ENCODE data around the gene SNN. TPM values are rescaled to one million over a fixed set of nuclear protein-coding genes. Genes with fewer than 3 reads are reported as not detected.

The SNN gene
- total RNA-seq, 3 donors from 2014 or later, result 2.3 to 22.1 (median 4.2) TPM

GRCh38 chr16:11719171-11719570 is 50.9 kb downstream of the SNN start:
- no peak overlapping the region for H3K4me3 ChIP-seq
- no peak for TF ChIP-seq CTCF (IDR thresholded peaks at IDR 0.05)
- intact Hi-C loops (cut with DNase I, micrococcal nuclease), result no loop called here
- no peaks in the 10 kb centered on the region for H3K36me3 ChIP-seq (ENCODE audit: low read depth)
- H3K9me3 ChIP-seq, result no peaks in the 10 kb centered on the region
- DNase-seq (no peak), ATAC-seq (no peak)
- peaks cover 11% of the 10 kb centered on the region for H3K4me1 ChIP-seq (ENCODE audit: low read depth)

GRCh38 chr16:11719762-11720161 is 51.5 kb downstream of the SNN start:
- ATAC-seq, result no peak
- Histone ChIP-seq H3K4me3 (no peak overlapping the region), H3K36me3 (ENCODE audit: low read depth) (no peaks in the 10 kb centered on the region), H3K9me3 (no peaks in the 10 kb centered on the region), H3K4me1 (ENCODE audit: low read depth) (peaks cover 11% of the 10 kb centered on the region)
- intact Hi-C loops (cut with DNase I, micrococcal nuclease), result no loop called here
- TF ChIP-seq CTCF (IDR thresholded peaks at IDR 0.05), result no peak
- no peak for DNase-seq

GRCh38 chr16:11721781-11722467 is 53.7 kb downstream of the SNN start:
- TF ChIP-seq CTCF (IDR thresholded peaks at IDR 0.05), result no peak
- H3K4me1 ChIP-seq (ENCODE audit: low read depth), result peaks cover 15% of the 10 kb centered on the region
- no peaks in the 10 kb centered on the region for H3K9me3 ChIP-seq
- H3K4me3 ChIP-seq, result no peak overlapping the region
- intact Hi-C loops (cut with DNase I, micrococcal nuclease), result no loop called here
- ATAC-seq (peak; percentile 61), DNase-seq (no peak)
- no peaks in the 10 kb centered on the region for H3K36me3 ChIP-seq (ENCODE audit: low read depth)

- TF ChIP-seq CTCF (IDR thresholded peaks at IDR 0.05), result no peak
- Histone ChIP-seq H3K36me3 (ENCODE audit: low read depth) (no peaks in the 10 kb centered on the region), H3K4me3 (no peak overlapping the region), H3K9me3 (no peaks in the 10 kb centered on the region), H3K4me1 (ENCODE audit: low read depth) (peaks cover 17% of the 10 kb centered on the region)
- ATAC-seq (no peak), DNase-seq (no peak)
- intact Hi-C loops (cut with DNase I, micrococcal nuclease), result no loop called here
Measured at GRCh38 chr16:11722468-11722808, 54.2 kb downstream of the SNN start.

GRCh38 chr16:11725457-11725856 is 57.2 kb downstream of the SNN start:
- Histone ChIP-seq H3K36me3 (ENCODE audit: low read depth) (no peaks in the 10 kb centered on the region), H3K4me1 (ENCODE audit: low read depth) (peaks cover 22% of the 10 kb centered on the region), H3K4me3 (no peak overlapping the region), H3K9me3 (no peaks in the 10 kb centered on the region)
- DNase-seq (no peak), ATAC-seq (no peak)
- no peak for TF ChIP-seq CTCF (IDR thresholded peaks at IDR 0.05)
- intact Hi-C loops (cut with DNase I, micrococcal nuclease), result no loop called here

GRCh38 chr16:11726008-11726407 is 57.8 kb downstream of the SNN start:
- H3K4me3 ChIP-seq, result no peak overlapping the region
- H3K9me3 ChIP-seq, result no peaks in the 10 kb centered on the region
- no peak for TF ChIP-seq CTCF (IDR thresholded peaks at IDR 0.05)
- intact Hi-C loops (cut with DNase I, micrococcal nuclease), result no loop called here
- H3K36me3 ChIP-seq (ENCODE audit: low read depth), result no peaks in the 10 kb centered on the region
- H3K4me1 ChIP-seq (ENCODE audit: low read depth), result peaks cover 22% of the 10 kb centered on the region
- ATAC-seq (peak; percentile 90), DNase-seq (peak in 1 of 3 donors; percentile 53)

Measured in mucosa of descending colon (tissue), 3 donors.